ENCODE measurements around the gene FAM120AOS. TPM values are rescaled to one million over a fixed set of nuclear protein-coding genes. Genes with fewer than 3 reads are reported as not detected.

Gene FAM120AOS
- 42.3 and 45.9 TPM in 2 replicates for total RNA-seq

GRCh38 chr9:93453047-93453914 is at the start of gene FAM120AOS:
FAM120AOS (minus strand) TSS chr9:93453581; CDS start chr9:93452709, 872 bp downstream.
- intact Hi-C loops (cut with micrococcal nuclease): loop anchor here (1.0 to 5.0 kb wide), 6 partner anchors 10 to 714 kb away; partner anchors contain the start of gene CARD19

- intact Hi-C loops (cut with micrococcal nuclease): loop anchor here (2.0 kb wide), 2 partner anchors 37 to 51 kb away; partner anchors contain the start of gene FAM120A
Observed at GRCh38 chr9:93501406-93501805, 48.0 kb upstream of the FAM120AOS start.

- intact Hi-C loops (cut with micrococcal nuclease): loop anchor here (2.0 kb wide), 2 partner anchors 36 to 50 kb away; partner anchors contain the start of gene FAM120A
Observed at GRCh38 chr9:93500571-93501298, 47.4 kb upstream of the FAM120AOS start.

GRCh38 chr9:93496285-93496684 is 42.9 kb upstream of the FAM120AOS start:
- intact Hi-C loops (cut with micrococcal nuclease): no loop called here

GRCh38 chr9:93493949-93494348 is 40.6 kb upstream of the FAM120AOS start:
- intact Hi-C loops (cut with micrococcal nuclease): no loop called here

- intact Hi-C loops (cut with micrococcal nuclease): no loop called here
Observed at GRCh38 chr9:93492327-93492726, 38.9 kb upstream of the FAM120AOS start.

GRCh38 chr9:93491593-93492232 is 38.3 kb upstream of the FAM120AOS start:
- intact Hi-C loops (cut with micrococcal nuclease): no loop called here

GRCh38 chr9:93488244-93488643 is 34.9 kb upstream of the FAM120AOS start:
- intact Hi-C loops (cut with micrococcal nuclease): no loop called here

- intact Hi-C loops (cut with micrococcal nuclease): no loop called here
Observed at GRCh38 chr9:93486268-93486667, 32.9 kb upstream of the FAM120AOS start.

GRCh38 chr9:93483497-93483896 is 30.1 kb upstream of the FAM120AOS start:
- intact Hi-C loops (cut with micrococcal nuclease): no loop called here

GRCh38 chr9:93480728-93481324 is 27.4 kb upstream of the FAM120AOS start:
- intact Hi-C loops (cut with micrococcal nuclease): no loop called here

GRCh38 chr9:93480262-93480661 is 26.9 kb upstream of the FAM120AOS start:
- intact Hi-C loops (cut with micrococcal nuclease): no loop called here

GRCh38 chr9:93479726-93480125 is 26.3 kb upstream of the FAM120AOS start:
- intact Hi-C loops (cut with micrococcal nuclease): no loop called here

GRCh38 chr9:93477397-93477796 is 24.0 kb upstream of the FAM120AOS start:
- intact Hi-C loops (cut with micrococcal nuclease): no loop called here

GRCh38 chr9:93476924-93477323 is 23.5 kb upstream of the FAM120AOS start:
- intact Hi-C loops (cut with micrococcal nuclease): no loop called here

GRCh38 chr9:93475856-93476255 is 22.5 kb upstream of the FAM120AOS start:
- intact Hi-C loops (cut with micrococcal nuclease): no loop called here

- intact Hi-C loops (cut with micrococcal nuclease): no loop called here
Observed at GRCh38 chr9:93475108-93475507, 21.7 kb upstream of the FAM120AOS start.

GRCh38 chr9:93473411-93473810 is 20.0 kb upstream of the FAM120AOS start:
- intact Hi-C loops (cut with micrococcal nuclease): no loop called here

GRCh38 chr9:93471124-93471523 is 17.7 kb upstream of the FAM120AOS start:
- intact Hi-C loops (cut with micrococcal nuclease): no loop called here

GRCh38 chr9:93470391-93470790 is 17.0 kb upstream of the FAM120AOS start:
- intact Hi-C loops (cut with micrococcal nuclease): no loop called here
